Testis (tissue), 3 donors: Measurements from ENCODE around the gene GRM8. TPM values are rescaled to one million over a fixed set of nuclear protein-coding genes. Genes with fewer than 3 reads are reported as not detected.

ENCODE experiments used
- DNase-seq: peaks from one replicate; pipeline ENCODE4 v3.0.0-alpha.2; 2019
- H3K27ac ChIP-seq, 2 donors: fragments of 200-600 bp; sonication (generic); one replicate each; pipeline ENCODE4 v1.5.1; 2019
- H3K27me3 ChIP-seq: fragments of 200-600 bp; sonication (generic); one replicate; pipeline ENCODE4 v1.5.1; 2019
- H3K36me3 ChIP-seq: fragments of 200-600 bp; sonication (generic); one replicate; pipeline ENCODE4 v1.5.1; 2017; ENCODE audit warnings: low read depth; ENCODE audit errors: missing control alignments
- H3K4me1 ChIP-seq: fragments of 200-600 bp; sonication (generic); one replicate; pipeline ENCODE4 v1.5.1; 2019
- H3K4me3 ChIP-seq, 2 donors: fragments of 200-600 bp; sonication (generic); one replicate each; pipeline ENCODE4 v1.5.1; 2017 to 2019
- H3K9me3 ChIP-seq: fragments of 200-600 bp; sonication (generic); one replicate; pipeline ENCODE4 v1.5.1; 2017
- POLR2A ChIP-seq: fragments of 450-650 bp; IDR thresholded peaks from one replicate; pipeline ENCODE4 v1.6.1; 2017; ENCODE audit warnings: antibody characterized with exemption, mild to moderate bottlenecking, moderate library complexity
- WGBS, 2 donors: methylation state at CpG; one replicate each; pipeline ENCODE4 v1.1.5; 2018; 5-methylcytosine and 5-hydroxymethylcytosine counted together
- intact Hi-C: fragments of 100-400 bp; cut with DNase I; formaldehyde crosslinking; loops from one replicate; pipeline ENCODE4 v1.15.1; 2023; ENCODE audit warnings: low total_unique reads
- polyA plus RNA-seq: library from polyadenylated mRNA; stranded (reverse); fragments of 350-450 nt; fragmentation: Illumina TruSeq; extraction: RNeasy Lipid Tissue Mini Kit (QIAGEN cat#74804); gene quantifications from one replicate; pipeline ENCODE4 v1.2.3, GENCODE V29; 2014; ENCODE audit warnings: low read depth, low replicate concordance; ENCODE audit not compliant: insufficient read depth
- total RNA-seq, 2 donors: library from RNA; depleted of rRNA; stranded (reverse); fragments of >200 nt; gene quantifications; one replicate each; pipeline ENCODE4 v1.2.3, GENCODE V29; 2016
- TF ChIP-seq, protein P1 (sequence below), 3 experiments: fragments of 450-650 bp in 2 of 3; fragments of 200-600 bp in 1 of 3; sonication (generic) in 1 of 3; IDR thresholded peaks; one replicate each; pipeline ENCODE4 v1.5.1; 2016 to 2019; ENCODE audit warnings: antibody characterized with exemption in 3 of 3, mild to moderate bottlenecking in 2 of 3, moderate library complexity in 1 of 3

The GRM8 gene
- total and polyA plus RNA-seq, 3 donors from 2014 or later: 7.1 to 8.2 (median 7.1) TPM

GRCh38 chr7:127041689-127042452 is 210.9 kb downstream of the GRM8 start:
- TF ChIP-seq, protein P1, sequence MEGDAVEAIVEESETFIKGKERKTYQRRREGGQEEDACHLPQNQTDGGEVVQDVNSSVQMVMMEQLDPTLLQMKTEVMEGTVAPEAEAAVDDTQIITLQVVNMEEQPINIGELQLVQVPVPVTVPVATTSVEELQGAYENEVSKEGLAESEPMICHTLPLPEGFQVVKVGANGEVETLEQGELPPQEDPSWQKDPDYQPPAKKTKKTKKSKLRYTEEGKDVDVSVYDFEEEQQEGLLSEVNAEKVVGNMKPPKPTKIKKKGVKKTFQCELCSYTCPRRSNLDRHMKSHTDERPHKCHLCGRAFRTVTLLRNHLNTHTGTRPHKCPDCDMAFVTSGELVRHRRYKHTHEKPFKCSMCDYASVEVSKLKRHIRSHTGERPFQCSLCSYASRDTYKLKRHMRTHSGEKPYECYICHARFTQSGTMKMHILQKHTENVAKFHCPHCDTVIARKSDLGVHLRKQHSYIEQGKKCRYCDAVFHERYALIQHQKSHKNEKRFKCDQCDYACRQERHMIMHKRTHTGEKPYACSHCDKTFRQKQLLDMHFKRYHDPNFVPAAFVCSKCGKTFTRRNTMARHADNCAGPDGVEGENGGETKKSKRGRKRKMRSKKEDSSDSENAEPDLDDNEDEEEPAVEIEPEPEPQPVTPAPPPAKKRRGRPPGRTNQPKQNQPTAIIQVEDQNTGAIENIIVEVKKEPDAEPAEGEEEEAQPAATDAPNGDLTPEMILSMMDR (IDR thresholded peaks at IDR 0.05): no peak
- TF ChIP-seq POLR2A: no peak
- intact Hi-C loops: no loop called here
- no peak overlapping the region for H3K4me3 ChIP-seq
- DNase-seq: no peak
- no peak overlapping the region for H3K27ac ChIP-seq
- H3K4me1 ChIP-seq: no peaks in the 10 kb centered on the region
- WGBS, 2 donors: 87 to 92% methylated on average over 7 of the region's 7 CpGs
- no peaks in the 10 kb centered on the region for H3K9me3 ChIP-seq
- H3K27me3 ChIP-seq: no peaks in the 10 kb centered on the region
- no peaks in the 10 kb centered on the region for H3K36me3 ChIP-seq

GRCh38 chr7:127040042-127040441 is 212.7 kb downstream of the GRM8 start:
- H3K36me3 ChIP-seq: no peaks in the 10 kb centered on the region
- intact Hi-C loops: no loop called here
- H3K4me1 ChIP-seq: no peaks in the 10 kb centered on the region
- 62 to 88% methylated on average over 2 of the region's 2 CpGs for WGBS, 2 donors
- H3K4me3 ChIP-seq: no peak overlapping the region
- no peaks in the 10 kb centered on the region for H3K27me3 ChIP-seq
- DNase-seq: no peak
- H3K27ac ChIP-seq: no peak overlapping the region
- H3K9me3 ChIP-seq: no peaks in the 10 kb centered on the region
- TF ChIP-seq, protein P1 (IDR thresholded peaks at IDR 0.05): no peak
- no peak for TF ChIP-seq POLR2A

- no peaks in the 10 kb centered on the region for H3K36me3 ChIP-seq
- H3K4me3 ChIP-seq: no peak overlapping the region
- intact Hi-C loops: no loop called here
- WGBS, 2 donors: no CpG with 5 or more reads among the region's 3 CpGs
- no peak overlapping the region for H3K27ac ChIP-seq
- no peaks in the 10 kb centered on the region for H3K27me3 ChIP-seq
- no peak for DNase-seq
- H3K9me3 ChIP-seq: no peaks in the 10 kb centered on the region
- TF ChIP-seq, protein P1 (IDR thresholded peaks at IDR 0.05): no peak
- TF ChIP-seq POLR2A: no peak
- H3K4me1 ChIP-seq: no peaks in the 10 kb centered on the region
Observed at GRCh38 chr7:127039541-127039940, 213.2 kb downstream of the GRM8 start.

DNA sequence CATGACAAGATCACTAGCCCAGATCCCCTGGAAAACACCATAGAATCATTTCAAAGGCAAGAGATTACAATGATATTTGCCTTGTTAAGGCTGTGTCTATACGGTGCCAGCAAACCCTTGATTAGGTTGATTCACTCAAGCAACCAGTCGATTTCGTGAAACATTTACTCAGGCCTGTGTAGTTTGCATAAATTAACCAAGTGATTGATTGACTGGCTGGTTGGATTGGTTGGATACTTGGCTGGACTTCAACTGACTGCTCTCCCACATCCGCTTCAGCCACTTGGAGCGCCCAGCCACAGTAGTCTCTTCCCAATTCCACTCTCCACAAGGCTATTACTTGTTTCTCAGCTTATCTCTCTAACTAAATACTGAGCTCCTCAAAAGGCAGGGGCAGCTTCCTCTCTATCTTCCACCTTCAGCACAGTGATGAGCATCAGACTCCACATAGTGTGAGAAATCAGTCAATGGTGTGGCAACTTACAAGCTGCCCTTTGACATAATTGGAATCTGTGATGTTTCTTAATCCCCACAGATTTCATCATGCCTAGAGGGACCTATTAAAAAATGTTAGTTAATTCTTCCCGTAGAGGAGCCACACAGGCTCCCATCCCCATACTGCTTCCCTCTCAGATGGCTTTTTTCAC is 217.4 kb downstream of the GRM8 start:
- no peak for TF ChIP-seq POLR2A
- TF ChIP-seq, protein P1 (IDR thresholded peaks at IDR 0.05): no peak
- 85 to 90% methylated on average over 6 of the region's 6 CpGs for WGBS, 2 donors
- Histone ChIP-seq H3K27me3 (no peaks in the 10 kb centered on the region), H3K27ac (no peak overlapping the region), H3K4me1 (no peaks in the 10 kb centered on the region), H3K36me3 (no peaks in the 10 kb centered on the region), H3K9me3 (no peaks in the 10 kb centered on the region), H3K4me3 (no peak overlapping the region)
- DNase-seq: no peak
- intact Hi-C loops: no loop called here
